HG02798 (cell line): ENCODE data around the gene VPS72.

Source experiments
- ATAC-seq: cut with Tn5 transposase; IDR thresholded peaks from one replicate; pipeline ENCODE4 v1.9.1; 2021; ENCODE audit warnings: mild to moderate bottlenecking; ENCODE audit not compliant: unreplicated experiment, poor library complexity

Gene VPS72

GRCh38 chr1:151146072-151146411, 44.0 kb downstream of the VPS72 start:
- ATAC-seq, result peak; percentile 2

GRCh38 chr1:151145304-151146071, 44.5 kb downstream of the VPS72 start:
- ATAC-seq, result no peak

- no peak for ATAC-seq
Measured at GRCh38 chr1:151144474-151145303, 45.3 kb downstream of the VPS72 start.

GRCh38 chr1:151143986-151144385, 46.0 kb downstream of the VPS72 start:
- no peak for ATAC-seq

GRCh38 chr1:151143057-151143435, 47.0 kb downstream of the VPS72 start:
- no peak for ATAC-seq

- no peak for ATAC-seq
Measured at GRCh38 chr1:151142411-151143056, 47.5 kb downstream of the VPS72 start.

GRCh38 chr1:151137789-151138188, 52.2 kb downstream of the VPS72 start:
- ATAC-seq, result no peak

GRCh38 chr1:151135433-151136385, 54.3 kb downstream of the VPS72 start:
- no peak for ATAC-seq

GRCh38 chr1:151134991-151135390, 55.0 kb downstream of the VPS72 start:
- ATAC-seq, result no peak

- no peak for ATAC-seq
Measured at GRCh38 chr1:151134396-151134795, 55.6 kb downstream of the VPS72 start.

- ATAC-seq, result no peak
Measured at GRCh38 chr1:151133018-151133806, 56.8 kb downstream of the VPS72 start.

- ATAC-seq, result no peak
Measured at GRCh38 chr1:151132335-151133017, 57.5 kb downstream of the VPS72 start.

GRCh38 chr1:151131701-151132334, 58.2 kb downstream of the VPS72 start:
- no peak for ATAC-seq

GRCh38 chr1:151130987-151131586, 58.9 kb downstream of the VPS72 start:
- no peak for ATAC-seq

GRCh38 chr1:151128800-151129199, 61.2 kb downstream of the VPS72 start:
- no peak for ATAC-seq
